HepG2 (cell line): ENCODE results near the gene MACROD2. TPM values are rescaled to one million over a fixed set of nuclear protein-coding genes. Genes with fewer than 3 reads are reported as not detected.

Experiments used
- AHR ChIP-seq: IDR thresholded peaks from 2 replicates; pipeline ENCODE4 v1.6.1; 2018; ENCODE audit warnings: missing genetic modification reagents, missing compliant biosample characterization
- ARID3A ChIP-seq: IDR thresholded peaks from 2 replicates; pipeline ENCODE4 v1.6.1; 2012; ENCODE audit warnings: low read depth, low read length, improper control_type of control experiment
- DNMT1 ChIP-seq: sonication (generic); formaldehyde crosslinking; IDR thresholded peaks from 2 replicates; pipeline ENCODE4 v1.5.1; 2020; ENCODE audit warnings: mild to moderate bottlenecking, missing genetic modification reagents
- GABPB1 ChIP-seq: IDR thresholded peaks from 2 replicates; pipeline ENCODE4 v1.6.1; 2016; ENCODE audit warnings: mild to moderate bottlenecking, missing genetic modification reagents, moderate library complexity, missing compliant biosample characterization
- GATA4 ChIP-seq: sonication (generic); IDR thresholded peaks from 2 replicates; pipeline ENCODE4 v1.6.1; 2016; ENCODE audit warnings: antibody characterized with exemption, low read depth, borderline replicate concordance
- IKZF5 ChIP-seq: IDR thresholded peaks from 2 replicates; pipeline ENCODE4 v1.6.1; 2018; ENCODE audit warnings: missing genetic modification reagents, mild to moderate bottlenecking, missing compliant biosample characterization
- MED1 ChIP-seq: sonication (generic); formaldehyde crosslinking; IDR thresholded peaks from 2 replicates; pipeline ENCODE4 v1.4.0; 2020; ENCODE audit warnings: missing genetic modification reagents
- SOX5 ChIP-seq: IDR thresholded peaks from 2 replicates; pipeline ENCODE4 v1.6.1; 2016; ENCODE audit warnings: borderline replicate concordance
- TOE1 ChIP-seq: sonication (generic); formaldehyde crosslinking; IDR thresholded peaks from 2 replicates; pipeline ENCODE4 v1.4.0; 2020; ENCODE audit warnings: mild to moderate bottlenecking, missing genetic modification reagents
- U2AF1 ChIP-seq: fragments of 200-400 bp; formaldehyde crosslinking; optimal IDR thresholded peaks from 2 replicates; pipeline ENCODE3; 2017; ENCODE audit warnings: mild to moderate bottlenecking, low read depth, low read length
- ZBTB44 ChIP-seq: sonication (generic); formaldehyde crosslinking; IDR thresholded peaks from 2 replicates; pipeline ENCODE4 v1.4.0; 2020; ENCODE audit warnings: missing genetic modification reagents
- ZNF282 ChIP-seq: fragments of 450-650 bp; IDR thresholded peaks from 2 replicates; pipeline ENCODE4 v1.6.1; 2018; ENCODE audit not compliant: partially characterized antibody
- ZNF335 ChIP-seq: sonication (generic); formaldehyde crosslinking; IDR thresholded peaks from 2 replicates; pipeline ENCODE4 v1.4.0; 2020; ENCODE audit warnings: missing genetic modification reagents
- ZNF432 ChIP-seq: sonication (generic); formaldehyde crosslinking; IDR thresholded peaks from 2 replicates; pipeline ENCODE4 v1.5.0; 2020; ENCODE audit warnings: missing genetic modification reagents, mild to moderate bottlenecking, borderline replicate concordance
- ZNF607 ChIP-seq: sonication (generic); formaldehyde crosslinking; IDR thresholded peaks from 2 replicates; pipeline ENCODE4 v1.5.1; 2020; ENCODE audit warnings: missing genetic modification reagents, mild to moderate bottlenecking, borderline replicate concordance
- ZNF687 ChIP-seq: sonication (generic); formaldehyde crosslinking; IDR thresholded peaks from 2 replicates; pipeline ENCODE4 v1.5.1; 2020; ENCODE audit warnings: mild to moderate bottlenecking, missing genetic modification reagents, moderate library complexity
- ZNF850 ChIP-seq: sonication (generic); formaldehyde crosslinking; conservative IDR thresholded peaks from 2 replicates; pipeline ENCODE4 v1.9.0; 2021; ENCODE audit warnings: mild to moderate bottlenecking, missing genetic modification reagents
- polyA plus RNA-seq, 8 experiments: library from polyadenylated mRNA; depleted of rRNA in 3 of 8; stranded (reverse) in 7 of 8; unstranded in 1 of 8; fragments of >200 nt; fragmentation: Illumina TruSeq in 4 of 8; extraction: Trizol in 4 of 8; gene quantifications; 2 replicates each; pipeline versions ENCODE4 v1.2.1 to v1.2.3, GENCODE V29; 2011 to 2016; ENCODE audit warnings: low read depth in 4 of 8, missing spikeins in 1 of 8, mixed read lengths in 1 of 8; ENCODE audit not compliant: insufficient read depth in 1 of 8
- total RNA-seq, 5 experiments: library from RNA; depleted of rRNA; stranded (reverse); fragments of >200 nt; fragmentation: Illumina TruSeq; extraction: Trizol; gene quantifications; 2 replicates each; pipeline ENCODE4 v1.2.3, GENCODE V29; 2016; ENCODE audit warnings: low read depth in 1 of 5

The MACROD2 gene
- total and polyA plus RNA-seq, 2 of the 13 experiments (the other 11 are each of a cell fraction or from before 2014, with no cell fraction given) = 0.13 to 0.51 TPM

- TF ChIP-seq ZNF687 = no peak
- no peak for TF ChIP-seq IKZF5 (CRISPR knock-in tag)
- TF ChIP-seq U2AF1 = no peak
- no peak for TF ChIP-seq AHR (CRISPR knock-in tag)
- TF ChIP-seq ZNF607 (CRISPR knock-in tag) = no peak
- peak; percentile 93 for TF ChIP-seq SOX5 (CRISPR knock-in tag)
- no peak for TF ChIP-seq ZNF335 (CRISPR knock-in tag)
- peak; percentile 93 for TF ChIP-seq MED1 (CRISPR knock-in tag)
- TF ChIP-seq TOE1 (CRISPR knock-in tag) = 0 out of 2 replicates have a peak, but pooled peaks have one; percentile 20
- peak; percentile 56; the same call in 1 of the 2 replicates for TF ChIP-seq GATA4
- no peak for TF ChIP-seq ZNF432 (CRISPR knock-in tag)
- no peak for TF ChIP-seq DNMT1 (CRISPR knock-in tag)
- TF ChIP-seq ZBTB44 (CRISPR knock-in tag) = no peak
- TF ChIP-seq ZNF282 = no peak
- peak; percentile 42; the same call in 1 of the 2 replicates for TF ChIP-seq ARID3A
- TF ChIP-seq ZNF850 (CRISPR knock-in tag) = no peak
- no peak for TF ChIP-seq GABPB1 (CRISPR knock-in tag)
These were observed 1163.2 kb downstream of the MACROD2 start (continued) for GRCh38 chr20:15158533-15158932.
